GM10248 (cell line): ENCODE data around the gene PCNT.

ENCODE experiments used
- CTCF ChIA-PET: fragments of 300-600 bp; sonication (Branson Sonifier 250); formaldehyde crosslinking; extraction: SDS; loops from one replicate; lab custom pipeline; 2021; ENCODE audit warnings: antibody characterized with exemption; lab: Yijun Ruan, JAX
- POLR2A ChIA-PET: fragments of 350-650 bp; sonication (Branson Sonifier 250); formaldehyde crosslinking; extraction: SDS; loops from one replicate; lab custom pipeline; 2020; ENCODE audit warnings: antibody characterized with exemption; lab: Yijun Ruan, JAX
- DNase-seq: peaks from one replicate; pipeline ENCODE4 v3.0.0; 2012; ENCODE audit errors: extremely low spot score
- CTCF ChIP-seq: IDR thresholded peaks from 2 replicates; pipeline ENCODE4 v1.5.1; 2012; ENCODE audit warnings: mild to moderate bottlenecking, low read depth; ENCODE audit errors: extremely low read depth, missing control alignments, control extremely low read depth

Gene PCNT

GRCh38 chr21:46354518-46354917, 30.6 kb downstream of the PCNT start:
- CTCF ChIA-PET, result no interaction called here
- no peak for TF ChIP-seq CTCF
- no peak for DNase-seq
- POLR2A ChIA-PET, result no interaction called here

GRCh38 chr21:46355161-46356004, 31.4 kb downstream of the PCNT start:
- no peak for TF ChIP-seq CTCF
- ChIA-PET CTCF (interaction anchor here (0.8 kb wide), 1 partner anchor 9 kb away, joined by 3 read pairs; no protein-coding TSS in a partner anchor), POLR2A (no interaction called here)
- no peak for DNase-seq

GRCh38 chr21:46356005-46356338, 32.0 kb downstream of the PCNT start:
- ChIA-PET CTCF (interaction anchor here (0.8 to 1.0 kb wide), 2 partner anchors 9 kb away, joined by 3 read pairs; no protein-coding TSS in a partner anchor), POLR2A (no interaction called here)
- TF ChIP-seq CTCF, result no peak
- DNase-seq, result no peak

GRCh38 chr21:46356494-46357334, 32.8 kb downstream of the PCNT start:
- ChIA-PET CTCF (interaction anchor here (1.0 to 1.4 kb wide), 2 partner anchors 9 to 13 kb away, joined by 3 to 4 read pairs; no protein-coding TSS in a partner anchor), POLR2A (no interaction called here)
- TF ChIP-seq CTCF, result no peak
- peak; percentile 51 for DNase-seq

- POLR2A ChIA-PET, result no interaction called here
Measured at GRCh38 chr21:46357335-46357604, 33.3 kb downstream of the PCNT start.

More at GRCh38 chr21:46357335-46357604, 33.3 kb downstream of the PCNT start:
- CTCF ChIA-PET, result interaction anchor here (1.4 kb wide), 1 partner anchor 12 kb away, joined by 4 read pairs; no protein-coding TSS in a partner anchor
- TF ChIP-seq CTCF, result no peak
- DNase-seq, result no peak
